Colonic mucosa (tissue), 4 donors: ENCODE data around the gene CHD5. TPM values are rescaled to one million over a fixed set of nuclear protein-coding genes. Genes with fewer than 3 reads are reported as not detected.
A peak's percentile ranks its signal among the peaks of the same experiment; 100 is the strongest.

ENCODE experiments used
- DNase-seq: peaks from one replicate; pipeline ENCODE4 v3.0.0-alpha.2; 2020
- H3K27ac ChIP-seq: fragments of 200-600 bp; one replicate; pipeline ENCODE4 v1.8.0; 2021
- H3K27me3 ChIP-seq: fragments of 200-600 bp; one replicate; pipeline ENCODE4 v1.8.0; 2021
- H3K36me3 ChIP-seq: fragments of 200-600 bp; one replicate; pipeline ENCODE4 v1.8.0; 2021
- H3K4me1 ChIP-seq: fragments of 200-600 bp; one replicate; pipeline ENCODE4 v1.8.0; 2021; ENCODE audit warnings: mild to moderate bottlenecking
- H3K4me3 ChIP-seq: fragments of 200-600 bp; one replicate; pipeline ENCODE4 v1.8.0; 2021
- H3K9ac ChIP-seq, 2 donors: one replicate each; pipeline ENCODE4 v1.7.0; 2013; ENCODE audit warnings: control low read depth in 2 of 2, low read depth in 2 of 2, low read length in 2 of 2
- H3K9me3 ChIP-seq: fragments of 200-600 bp; one replicate; pipeline ENCODE4 v1.8.0; 2021
- CTCF ChIP-seq: fragments of 200-600 bp; IDR thresholded peaks from one replicate; pipeline ENCODE4 v1.8.0; 2022; ENCODE audit warnings: antibody characterized with exemption, mild to moderate bottlenecking
- intact Hi-C: fragments of 100-400 bp; cut with DNase I; formaldehyde crosslinking; loops from one replicate; pipeline ENCODE4 v1.14.1; 2022
- total RNA-seq, 2 donors: library from RNA; stranded (reverse); fragmentation: NEBNext Ultra II Directional in 1 of 2; extraction: Animal tissue kit (Norgen Biotek cat#: 25700) in 1 of 2; gene quantifications; one replicate each; pipeline ENCODE4 v1.2.1, GENCODE V29; 2021
- donor health status: healthy.
- donor health status: DM: no; HTN: no; CAD: no.
- donor health status: DM: no; HTN: no; CAD: no.

The CHD5 gene
- total RNA-seq, 2 donors from 2014 or later: 0.35 to 0.69 TPM

- no peaks in the 10 kb centered on the region for H3K27me3 ChIP-seq
- no peak overlapping the region for H3K27ac ChIP-seq
- no peaks in the 10 kb centered on the region for H3K9me3 ChIP-seq
- H3K36me3 ChIP-seq: no peaks in the 10 kb centered on the region
- peak; percentile 75 for DNase-seq
- intact Hi-C loops: no loop called here
- H3K9ac ChIP-seq: no peak overlapping the region
- no peaks in the 10 kb centered on the region for H3K4me1 ChIP-seq
- no peak for TF ChIP-seq CTCF
- H3K4me3 ChIP-seq: no peak overlapping the region
Observed at GRCh38 chr1:6148497-6149241, 31.5 kb downstream of the CHD5 start.

GRCh38 chr1:6145864-6146410 is 34.2 kb downstream of the CHD5 start:
- Histone ChIP-seq H3K9me3 (no peaks in the 10 kb centered on the region), H3K36me3 (no peaks in the 10 kb centered on the region), H3K9ac (no peak overlapping the region), H3K27me3 (no peaks in the 10 kb centered on the region), H3K4me3 (no peak overlapping the region), H3K27ac (no peak overlapping the region), H3K4me1 (no peaks in the 10 kb centered on the region)
- no peak for DNase-seq
- TF ChIP-seq CTCF: no peak
- intact Hi-C loops: no loop called here

- no peak for DNase-seq
- Histone ChIP-seq H3K9me3 (no peaks in the 10 kb centered on the region), H3K36me3 (no peaks in the 10 kb centered on the region), H3K9ac (no peak overlapping the region), H3K4me3 (no peak overlapping the region), H3K4me1 (no peaks in the 10 kb centered on the region), H3K27me3 (no peaks in the 10 kb centered on the region), H3K27ac (no peak overlapping the region)
- no peak for TF ChIP-seq CTCF
- intact Hi-C loops: no loop called here
Observed at GRCh38 chr1:6145396-6145750, 34.7 kb downstream of the CHD5 start.

- intact Hi-C loops: no loop called here
- DNase-seq: no peak
- H3K36me3 ChIP-seq: no peaks in the 10 kb centered on the region
- no peak overlapping the region for H3K4me3 ChIP-seq
- H3K9me3 ChIP-seq: no peaks in the 10 kb centered on the region
- no peaks in the 10 kb centered on the region for H3K4me1 ChIP-seq
- no peak overlapping the region for H3K9ac ChIP-seq
- H3K27ac ChIP-seq: no peak overlapping the region
- H3K27me3 ChIP-seq: no peaks in the 10 kb centered on the region
- TF ChIP-seq CTCF: no peak
Observed at GRCh38 chr1:6144647-6145395, 35.3 kb downstream of the CHD5 start.

- H3K27ac ChIP-seq: no peak overlapping the region
- H3K4me3 ChIP-seq: no peak overlapping the region
- TF ChIP-seq CTCF: no peak
- no peak for DNase-seq
- no peaks in the 10 kb centered on the region for H3K27me3 ChIP-seq
- no peaks in the 10 kb centered on the region for H3K36me3 ChIP-seq
- H3K4me1 ChIP-seq: no peaks in the 10 kb centered on the region
- no peaks in the 10 kb centered on the region for H3K9me3 ChIP-seq
- intact Hi-C loops: no loop called here
- H3K9ac ChIP-seq: no peak overlapping the region
Observed at GRCh38 chr1:6144175-6144574, 35.9 kb downstream of the CHD5 start.
